ENCODE measurements around the gene C1QTNF2.

DNA sequence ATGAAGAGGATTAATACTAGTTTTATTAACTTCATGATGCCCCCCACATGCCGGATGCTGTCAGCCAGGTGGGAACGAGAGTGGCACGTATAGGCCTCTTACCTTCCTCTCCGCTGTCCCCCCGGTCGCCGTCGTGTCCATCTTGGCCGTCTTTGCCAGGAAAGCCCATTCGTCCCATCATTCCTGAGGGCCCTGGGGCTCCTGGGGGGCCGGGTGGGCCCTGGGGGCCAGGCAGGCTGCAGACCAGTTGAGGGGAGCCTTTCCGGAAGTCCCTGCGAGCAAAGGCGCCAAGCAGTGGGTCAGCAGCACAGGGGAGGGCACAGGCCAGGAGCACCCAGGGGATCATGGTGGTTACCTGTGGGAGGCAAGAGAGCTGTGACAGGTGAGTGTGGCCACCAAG, 15.8 kb downstream of the C1QTNF2 start:
- TF ChIP-seq, protein P1, sequence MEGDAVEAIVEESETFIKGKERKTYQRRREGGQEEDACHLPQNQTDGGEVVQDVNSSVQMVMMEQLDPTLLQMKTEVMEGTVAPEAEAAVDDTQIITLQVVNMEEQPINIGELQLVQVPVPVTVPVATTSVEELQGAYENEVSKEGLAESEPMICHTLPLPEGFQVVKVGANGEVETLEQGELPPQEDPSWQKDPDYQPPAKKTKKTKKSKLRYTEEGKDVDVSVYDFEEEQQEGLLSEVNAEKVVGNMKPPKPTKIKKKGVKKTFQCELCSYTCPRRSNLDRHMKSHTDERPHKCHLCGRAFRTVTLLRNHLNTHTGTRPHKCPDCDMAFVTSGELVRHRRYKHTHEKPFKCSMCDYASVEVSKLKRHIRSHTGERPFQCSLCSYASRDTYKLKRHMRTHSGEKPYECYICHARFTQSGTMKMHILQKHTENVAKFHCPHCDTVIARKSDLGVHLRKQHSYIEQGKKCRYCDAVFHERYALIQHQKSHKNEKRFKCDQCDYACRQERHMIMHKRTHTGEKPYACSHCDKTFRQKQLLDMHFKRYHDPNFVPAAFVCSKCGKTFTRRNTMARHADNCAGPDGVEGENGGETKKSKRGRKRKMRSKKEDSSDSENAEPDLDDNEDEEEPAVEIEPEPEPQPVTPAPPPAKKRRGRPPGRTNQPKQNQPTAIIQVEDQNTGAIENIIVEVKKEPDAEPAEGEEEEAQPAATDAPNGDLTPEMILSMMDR (conservative IDR thresholded peaks at IDR 0.05 in 1 of 2, IDR thresholded peaks at IDR 0.05 in 1 of 2; ENCODE audit: low read depth in 1 of 2, low read length in 2 of 2), result no peak
- no peak for TF ChIP-seq EZH2 (IDR thresholded peaks at IDR 0.05; ENCODE audit: low read length, missing control alignments)
